Trophoblast cell (in vitro differentiated cells and primary cell): ENCODE measurements around the gene CCR5AS.

Experiments
- DNase-seq, 2 donors: peaks; one replicate each; pipeline ENCODE4 v3.0.0-alpha.2; 2016
- H2AFZ ChIP-seq: 2 replicates; pipeline ENCODE4 v1.6.1; 2013; ENCODE audit warnings: low read length, moderate library complexity, mild to moderate bottlenecking; ENCODE audit not compliant: insufficient read depth, poor library complexity
- H2AK5ac ChIP-seq: 2 replicates; pipeline ENCODE4 v1.6.1; 2013; ENCODE audit warnings: mild to moderate bottlenecking, low read length
- H2BK120ac ChIP-seq: 2 replicates; pipeline ENCODE4 v1.6.1; 2013; ENCODE audit warnings: low read length, mild to moderate bottlenecking, moderate library complexity; ENCODE audit not compliant: insufficient read depth, poor library complexity
- H2BK12ac ChIP-seq: 2 replicates; pipeline ENCODE4 v1.6.1; 2013; ENCODE audit warnings: mild to moderate bottlenecking, low read length, moderate library complexity
- H2BK5ac ChIP-seq: 2 replicates; pipeline ENCODE4 v1.6.1; 2013; ENCODE audit warnings: low read length, low read depth, moderate library complexity, mild to moderate bottlenecking; ENCODE audit not compliant: poor library complexity
- H3K14ac ChIP-seq: 2 replicates; pipeline ENCODE4 v1.6.1; 2013; ENCODE audit warnings: mild to moderate bottlenecking, low read length
- H3K18ac ChIP-seq: 2 replicates; pipeline ENCODE4 v1.6.1; 2013; ENCODE audit warnings: mild to moderate bottlenecking, low read length
- H3K23ac ChIP-seq: 2 replicates; pipeline ENCODE4 v1.6.1; 2013; ENCODE audit warnings: low read length
- H3K27ac ChIP-seq: 2 replicates; pipeline ENCODE4 v1.5.1; 2013; ENCODE audit warnings: low read depth, mild to moderate bottlenecking, inconsistent platforms, low read length, moderate library complexity
- H3K27me3 ChIP-seq: 2 replicates; pipeline ENCODE4 v1.6.1; 2013; ENCODE audit warnings: inconsistent platforms, mild to moderate bottlenecking, low read length, moderate library complexity; ENCODE audit not compliant: insufficient read depth
- H3K36me3 ChIP-seq, 2 experiments: 1 replicate in 1 of 2; 2 replicates in 1 of 2; pipeline ENCODE4 v1.6.1; 2013; ENCODE audit warnings: low read length in 2 of 2, mild to moderate bottlenecking in 2 of 2, moderate library complexity in 1 of 2; ENCODE audit not compliant: insufficient read depth in 2 of 2, control insufficient read depth in 1 of 2
- H3K4ac ChIP-seq: 2 replicates; pipeline ENCODE4 v1.6.1; 2013; ENCODE audit warnings: low read depth, mild to moderate bottlenecking, low read length, moderate library complexity
- H3K4me1 ChIP-seq, 2 experiments: 1 replicate in 1 of 2; 2 replicates in 1 of 2; pipeline ENCODE4 v1.6.1; 2013; ENCODE audit warnings: low read length in 2 of 2, mild to moderate bottlenecking in 2 of 2, moderate library complexity in 1 of 2; ENCODE audit not compliant: insufficient read depth in 2 of 2, control insufficient read depth in 1 of 2
- H3K4me2 ChIP-seq: 2 replicates; pipeline ENCODE4 v1.6.1; 2013; ENCODE audit warnings: inconsistent platforms, mild to moderate bottlenecking, low read length, moderate library complexity
- H3K4me3 ChIP-seq: 2 replicates; pipeline ENCODE4 v1.5.1; 2013; ENCODE audit warnings: mild to moderate bottlenecking, low read depth, low read length, inconsistent platforms
- H3K79me1 ChIP-seq: one replicate; pipeline ENCODE4 v1.6.1; 2013; ENCODE audit warnings: low read length
- H3K79me2 ChIP-seq: 2 replicates; pipeline ENCODE4 v1.6.1; 2013; ENCODE audit warnings: low read length, mild to moderate bottlenecking; ENCODE audit not compliant: control insufficient read depth, insufficient read depth, poor library complexity
- H3K9ac ChIP-seq: 2 replicates; pipeline ENCODE4 v1.6.1; 2013; ENCODE audit warnings: mild to moderate bottlenecking, low read length
- H3K9me3 ChIP-seq: 2 replicates; pipeline ENCODE4 v1.6.1; 2013; ENCODE audit warnings: low read depth, mild to moderate bottlenecking, control low read depth, inconsistent platforms, low read length; ENCODE audit not compliant: insufficient read depth
- H4K12ac ChIP-seq: 2 replicates; pipeline ENCODE4 v1.6.1; 2013; ENCODE audit warnings: low read depth, mild to moderate bottlenecking, low read length, moderate library complexity
- H4K8ac ChIP-seq: 2 replicates; pipeline ENCODE4 v1.6.1; 2013; ENCODE audit warnings: low read depth, mild to moderate bottlenecking, low read length, moderate library complexity
- H4K91ac ChIP-seq: one replicate; pipeline ENCODE4 v1.6.1; 2013; ENCODE audit warnings: low read depth, mild to moderate bottlenecking, low read length, moderate library complexity
- WGBS: extraction: QIAGEN DNeasy Blood & Tissue Kit; methylation state at CpG from one replicate; pipeline ENCODE4 v1.1.7; 2013; ENCODE audit warnings: missing lambda C conversion rate; ENCODE audit not compliant: insufficient read length, insufficient coverage; ENCODE audit errors: extremely low coverage; 5-methylcytosine and 5-hydroxymethylcytosine counted together

The CCR5AS gene

DNA sequence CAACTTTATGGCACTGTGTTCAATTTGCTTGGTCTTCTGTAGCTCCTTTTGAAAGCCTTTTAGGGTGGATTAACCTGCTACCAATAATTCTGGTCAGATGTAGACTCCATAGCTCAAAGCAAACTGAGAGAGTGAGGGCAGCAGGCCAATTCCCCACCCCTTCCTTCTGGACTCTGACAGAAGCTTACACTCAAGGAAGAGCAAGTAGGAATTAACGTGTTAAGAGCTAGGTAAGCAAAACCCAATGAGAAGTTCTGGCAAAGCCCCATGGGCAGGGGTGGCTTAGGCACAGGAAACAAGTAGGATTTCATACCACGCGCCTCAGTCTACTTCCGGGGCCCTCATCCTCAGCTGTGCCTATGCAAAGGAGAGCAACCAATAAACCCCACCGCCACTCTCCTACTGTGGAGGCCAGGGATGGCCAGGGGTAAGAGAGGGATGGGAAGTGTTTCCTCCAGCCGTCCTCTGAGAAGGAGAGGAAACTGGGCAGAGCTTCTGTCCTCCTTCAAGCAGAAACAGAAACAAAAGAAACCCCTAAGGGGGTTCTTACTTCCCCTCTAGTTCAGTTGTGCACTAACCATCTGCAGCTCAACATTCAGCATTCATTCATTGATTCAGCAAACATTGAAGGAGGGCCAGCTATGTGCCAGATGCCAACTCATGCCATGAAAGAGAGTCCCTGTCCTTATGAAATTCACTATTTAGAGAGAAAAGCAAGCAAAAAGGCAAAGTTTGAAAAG lies 23.5 kb downstream of the CCR5AS start:
- H3K27ac ChIP-seq: no peak overlapping the region
- H3K14ac ChIP-seq: no peak overlapping the region
- H2BK12ac ChIP-seq: no peak overlapping the region
- no CpG with 5 or more reads among the region's 6 CpGs for WGBS
- H4K12ac ChIP-seq: no peak overlapping the region
- H2BK5ac ChIP-seq: no peak overlapping the region
- peaks cover 5 to 8% of the 10 kb centered on the region in 2 experiments for H3K4me1 ChIP-seq
- H2BK120ac ChIP-seq: no peak overlapping the region
- no peak overlapping the region for H2AK5ac ChIP-seq
- no peak overlapping the region for H3K18ac ChIP-seq
- no peak overlapping the region for H3K23ac ChIP-seq
- no peak for DNase-seq
- H3K79me1 ChIP-seq: no peaks in the 10 kb centered on the region
- no peak overlapping the region for H3K4ac ChIP-seq
- no peak overlapping the region for H3K4me2 ChIP-seq
- no peak overlapping the region for H4K91ac ChIP-seq
- H3K27me3 ChIP-seq: no peaks in the 10 kb centered on the region
- no peaks in the 10 kb centered on the region for H3K36me3 ChIP-seq
- H3K4me3 ChIP-seq: no peak overlapping the region
- no peak overlapping the region for H3K9ac ChIP-seq
- H4K8ac ChIP-seq: no peak overlapping the region
- no peaks in the 10 kb centered on the region for H3K79me2 ChIP-seq
- H2AFZ ChIP-seq: no peak overlapping the region
- H3K9me3 ChIP-seq: no peaks in the 10 kb centered on the region

DNA sequence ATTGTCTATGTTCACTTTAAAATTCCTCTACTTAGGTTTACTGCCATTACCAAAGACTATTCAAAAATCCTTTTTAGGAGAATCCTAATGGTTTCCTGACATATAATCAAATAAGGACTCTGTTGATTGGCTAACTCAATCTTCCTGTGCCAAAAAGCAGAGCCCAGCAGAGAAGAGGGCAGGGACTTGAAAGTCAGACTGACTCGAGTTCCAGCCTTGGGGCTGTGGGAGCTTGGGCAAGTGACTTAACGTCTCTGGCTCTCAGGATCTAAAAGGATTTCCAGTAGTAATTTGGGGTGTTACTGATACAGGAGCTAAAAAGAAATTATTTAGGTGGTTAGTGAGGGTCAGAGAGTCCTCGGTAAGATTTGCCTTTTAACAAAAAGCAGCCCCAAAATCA lies 25.2 kb downstream of the CCR5AS start:
- Histone ChIP-seq H2BK12ac (no peak overlapping the region), H2BK5ac (no peak overlapping the region), H3K14ac (no peak overlapping the region), H3K79me1 (no peaks in the 10 kb centered on the region), H3K9ac (no peak overlapping the region), H4K12ac (no peak overlapping the region), H4K8ac (no peak overlapping the region), H2AFZ (no peak overlapping the region), H4K91ac (no peak overlapping the region), H3K4ac (no peak overlapping the region), H3K18ac (no peak overlapping the region), H3K36me3 (no peaks in the 10 kb centered on the region), H3K4me3 (no peak overlapping the region), H3K27me3 (no peaks in the 10 kb centered on the region), H3K9me3 (no peaks in the 10 kb centered on the region), H2AK5ac (no peak overlapping the region), H3K27ac (no peak overlapping the region), H3K23ac (no peak overlapping the region), H2BK120ac (no peak overlapping the region), H3K4me2 (no peak overlapping the region), H3K4me1 (peaks cover 5 to 8% of the 10 kb centered on the region in 2 experiments), H3K79me2 (no peaks in the 10 kb centered on the region)
- no peak for DNase-seq
- WGBS: no CpG with 5 or more reads among the region's 3 CpGs

DNA sequence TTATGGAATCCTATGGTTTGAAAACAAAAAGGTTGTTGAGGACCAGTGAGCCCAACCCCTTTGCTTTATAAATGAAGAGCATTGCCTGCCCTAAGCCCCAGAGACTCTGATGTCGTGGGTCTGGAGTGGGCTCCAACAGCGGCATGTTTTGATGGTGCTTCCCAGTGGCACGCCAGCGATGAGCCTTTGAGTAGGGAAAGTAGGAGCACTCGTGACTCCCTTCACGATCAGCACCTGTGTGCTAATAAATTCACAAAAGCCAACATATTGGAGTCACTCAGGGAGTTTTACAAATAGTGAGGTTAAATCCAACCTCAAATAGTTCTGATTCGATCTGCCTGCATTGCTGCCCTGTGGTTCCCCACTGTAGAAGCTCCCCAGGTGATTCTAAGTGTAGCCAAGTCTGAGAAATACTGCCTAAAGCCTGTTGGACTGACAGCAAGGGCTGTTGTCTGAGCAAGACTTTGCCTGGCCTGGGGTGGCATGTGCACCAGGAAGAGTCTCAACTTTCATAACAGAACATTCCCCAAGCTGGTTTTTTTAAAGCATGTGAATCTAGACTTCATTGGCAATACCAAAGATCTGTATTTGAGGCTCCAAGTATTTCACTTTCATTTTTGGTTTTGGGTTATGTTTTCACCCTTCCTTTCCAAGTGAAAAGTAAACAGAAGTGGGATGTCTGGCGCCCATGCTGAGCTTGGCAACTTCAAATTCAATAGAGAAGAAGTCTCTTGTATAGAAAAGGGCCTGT lies 26.2 kb downstream of the CCR5AS start:
- H3K23ac ChIP-seq: no peak overlapping the region
- no peaks in the 10 kb centered on the region for H3K9me3 ChIP-seq
- DNase-seq: no peak
- H2AK5ac ChIP-seq: no peak overlapping the region
- no peak overlapping the region for H2BK5ac ChIP-seq
- no peaks in the 10 kb centered on the region for H3K27me3 ChIP-seq
- H3K27ac ChIP-seq: no peak overlapping the region
- WGBS: no CpG with 5 or more reads among the region's 8 CpGs
- no peak overlapping the region for H3K4me3 ChIP-seq
- H3K79me1 ChIP-seq: no peaks in the 10 kb centered on the region
- no peaks in the 10 kb centered on the region for H3K79me2 ChIP-seq
- no peak overlapping the region for H2BK120ac ChIP-seq
- H3K4ac ChIP-seq: no peak overlapping the region
- H3K18ac ChIP-seq: no peak overlapping the region
- H3K4me2 ChIP-seq: no peak overlapping the region
- H3K36me3 ChIP-seq: no peaks in the 10 kb centered on the region
- H3K9ac ChIP-seq: no peak overlapping the region
- no peak overlapping the region for H4K8ac ChIP-seq
- no peak overlapping the region for H2AFZ ChIP-seq
- H2BK12ac ChIP-seq: no peak overlapping the region
- peaks cover 3 to 5% of the 10 kb centered on the region in 2 experiments for H3K4me1 ChIP-seq
- no peak overlapping the region for H3K14ac ChIP-seq
- no peak overlapping the region for H4K91ac ChIP-seq
- no peak overlapping the region for H4K12ac ChIP-seq

- no peak overlapping the region for H2AFZ ChIP-seq
- no peak overlapping the region for H3K23ac ChIP-seq
- no peak overlapping the region for H3K4me2 ChIP-seq
- H3K79me1 ChIP-seq: no peaks in the 10 kb centered on the region
- no peaks in the 10 kb centered on the region for H3K79me2 ChIP-seq
- WGBS: no CpG with 5 or more reads among the region's 8 CpGs
- no peaks in the 10 kb centered on the region for H3K27me3 ChIP-seq
- H3K18ac ChIP-seq: no peak overlapping the region
- no peak overlapping the region for H2AK5ac ChIP-seq
- peaks cover 2% of the 10 kb centered on the region for H3K9me3 ChIP-seq
- H3K4ac ChIP-seq: no peak overlapping the region
- no peak overlapping the region for H2BK120ac ChIP-seq
- no peak overlapping the region for H3K14ac ChIP-seq
- H2BK12ac ChIP-seq: no peak overlapping the region
- H4K91ac ChIP-seq: no peak overlapping the region
- no peak overlapping the region for H4K12ac ChIP-seq
- H3K27ac ChIP-seq: no peak overlapping the region
- peak; percentile 73 to 90 for DNase-seq
- no peak overlapping the region for H2BK5ac ChIP-seq
- H3K9ac ChIP-seq: no peak overlapping the region
- peaks cover 0 to 1% of the 10 kb centered on the region in 2 experiments for H3K4me1 ChIP-seq
- H4K8ac ChIP-seq: no peak overlapping the region
- H3K36me3 ChIP-seq: no peaks in the 10 kb centered on the region
- H3K4me3 ChIP-seq: no peak overlapping the region
These were observed 28.4 kb downstream of the CCR5AS start for GRCh38 chr3:46378426-46378942.
